NCI-H345 (cell line): ENCODE measurements around the gene RPSA.
"Not testable (repeated sequence)": the region's sequence is repeated elsewhere in the genome, so short reads cannot be mapped to it uniquely, and the experiment has no call there.

ENCODE experiments used
- DNase-seq: peaks from one replicate; lab custom pipeline; 2025; lab: John Stamatoyannopoulos, UW

The RPSA gene

DNA sequence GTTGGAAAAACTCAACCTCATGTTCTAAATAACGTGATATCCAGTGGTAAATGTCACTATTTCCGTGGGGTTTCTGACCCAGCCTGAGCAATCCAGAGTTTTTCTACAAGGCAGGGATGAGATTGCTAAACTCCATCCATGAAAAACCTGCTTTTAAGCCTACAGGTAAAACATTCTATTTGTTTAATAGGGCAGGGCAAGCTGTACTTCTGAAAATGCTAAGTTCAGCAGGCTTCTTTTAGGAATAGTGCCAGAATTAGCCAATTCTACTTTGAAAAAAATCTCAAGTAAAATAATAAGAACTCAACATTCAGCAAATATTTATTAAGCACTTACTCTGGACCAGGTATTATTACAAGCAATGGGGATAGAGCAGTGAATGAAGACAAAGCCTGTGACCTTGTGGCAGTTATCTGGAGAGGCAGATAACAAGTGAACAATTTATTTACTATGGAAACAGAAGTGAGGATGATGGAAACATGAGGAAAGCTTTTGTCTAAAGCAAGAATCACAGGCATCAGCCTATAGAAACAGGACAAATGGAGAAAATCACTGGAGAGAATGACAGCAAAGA, 13.3 kb downstream of the RPSA start:
- no peak for DNase-seq

DNA sequence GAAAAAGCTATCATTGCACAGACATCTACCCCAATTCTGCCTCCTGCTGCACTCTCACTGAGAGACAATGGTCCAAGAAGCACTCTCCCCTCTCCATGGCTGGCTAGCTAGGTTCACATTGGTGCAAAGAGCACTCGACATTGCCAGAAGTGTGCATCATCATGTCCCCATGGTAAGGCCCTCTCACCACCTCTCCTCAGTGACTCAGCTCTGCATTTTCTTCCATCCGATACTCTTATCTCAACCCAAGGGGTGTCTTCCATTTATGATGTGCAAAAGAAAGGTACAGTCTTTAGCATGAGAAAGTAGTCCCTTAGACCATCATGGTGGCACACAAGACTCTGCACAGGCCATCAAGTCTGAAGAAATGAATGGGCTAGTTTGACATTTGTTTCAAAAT, 14.0 kb downstream of the RPSA start:
- DNase-seq = no peak

DNA sequence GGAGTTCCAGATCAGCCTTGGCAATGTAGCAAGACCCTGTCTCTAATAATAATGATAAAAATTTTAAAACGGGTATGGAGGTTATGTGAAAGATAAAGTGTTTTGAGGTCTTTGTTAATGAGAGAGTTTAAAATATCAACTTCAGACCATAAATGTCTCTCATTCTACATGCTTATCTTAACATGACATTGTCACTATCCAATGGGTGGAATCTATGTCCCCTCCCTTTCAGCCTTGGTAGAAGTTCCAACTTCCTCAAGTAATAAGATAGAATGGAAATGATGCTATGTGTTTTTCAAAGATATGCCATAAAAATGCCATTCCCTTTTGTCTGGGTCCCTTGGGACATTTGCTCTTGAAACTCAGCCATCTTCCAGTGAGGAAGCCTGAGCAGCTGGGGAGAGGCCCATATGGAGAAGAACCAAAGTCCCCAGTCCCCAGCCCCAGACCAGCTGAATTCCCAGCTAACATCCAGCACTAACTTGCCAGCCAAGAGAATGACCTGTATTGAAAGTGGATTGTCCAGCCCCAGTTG, 17.0 kb downstream of the RPSA start:
- DNase-seq = no peak

DNA sequence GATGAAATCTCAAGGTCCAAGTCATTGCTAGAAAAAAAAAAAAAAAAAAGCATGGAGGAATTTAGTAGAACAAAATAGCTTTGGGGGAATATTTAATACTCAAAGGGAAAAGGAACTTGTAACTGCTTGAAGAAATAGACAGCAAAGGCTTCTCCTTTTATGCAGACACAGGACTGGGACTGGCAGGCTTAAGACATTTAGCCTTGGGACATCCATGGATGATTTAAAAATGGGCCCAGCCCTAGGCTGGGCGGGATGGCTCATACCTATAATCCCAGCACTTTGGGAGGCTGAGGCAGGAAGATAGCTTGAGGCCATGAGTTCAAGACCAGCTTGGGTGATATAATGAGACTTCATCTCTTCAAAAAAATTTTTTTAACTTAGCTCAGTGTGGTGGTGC, 19.8 kb downstream of the RPSA start:
- no peak for DNase-seq

DNA sequence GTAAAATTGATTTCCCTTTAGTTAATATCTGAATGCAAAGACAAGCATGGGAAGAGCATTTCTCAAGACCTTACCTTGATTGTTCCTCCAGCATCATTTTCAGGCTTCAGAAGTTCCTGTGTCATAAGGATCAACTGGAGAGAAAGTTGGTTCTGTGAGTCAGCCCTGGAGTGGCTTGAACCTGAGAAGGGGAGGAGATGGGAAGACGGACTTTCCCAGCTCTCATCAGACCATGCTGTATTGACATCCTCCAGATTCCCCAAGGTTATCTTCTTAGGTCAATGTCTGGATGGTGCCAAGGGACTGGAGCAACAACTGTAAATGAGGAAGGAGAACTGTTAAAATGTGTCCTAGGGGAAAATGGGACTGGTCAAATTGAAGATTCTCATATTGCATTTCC, 21.0 kb downstream of the RPSA start:
- no peak for DNase-seq

DNA sequence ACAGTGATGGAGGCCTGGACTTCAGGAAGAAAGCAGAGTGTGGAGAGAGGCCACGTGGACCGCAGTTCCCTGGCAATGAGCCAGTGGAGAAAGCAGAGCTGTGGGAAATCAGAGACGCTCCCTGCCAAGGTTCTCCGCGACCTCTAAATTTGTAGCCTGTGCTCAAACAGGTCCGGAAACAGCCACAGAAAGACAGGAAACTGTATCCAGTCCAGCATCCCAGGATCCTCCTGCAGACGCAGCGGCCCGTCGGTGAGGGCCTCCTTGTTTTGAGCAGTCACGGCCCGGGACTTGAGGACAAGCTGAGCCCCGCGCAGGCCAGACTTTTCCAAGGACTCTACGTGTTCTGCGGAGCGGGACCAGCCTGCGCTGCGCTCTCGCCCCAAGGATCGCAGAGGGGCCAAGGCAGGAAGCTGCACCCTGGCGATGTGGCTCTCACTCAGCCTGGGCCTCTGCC, 22.3 kb downstream of the RPSA start:
- no peak for DNase-seq

DNA sequence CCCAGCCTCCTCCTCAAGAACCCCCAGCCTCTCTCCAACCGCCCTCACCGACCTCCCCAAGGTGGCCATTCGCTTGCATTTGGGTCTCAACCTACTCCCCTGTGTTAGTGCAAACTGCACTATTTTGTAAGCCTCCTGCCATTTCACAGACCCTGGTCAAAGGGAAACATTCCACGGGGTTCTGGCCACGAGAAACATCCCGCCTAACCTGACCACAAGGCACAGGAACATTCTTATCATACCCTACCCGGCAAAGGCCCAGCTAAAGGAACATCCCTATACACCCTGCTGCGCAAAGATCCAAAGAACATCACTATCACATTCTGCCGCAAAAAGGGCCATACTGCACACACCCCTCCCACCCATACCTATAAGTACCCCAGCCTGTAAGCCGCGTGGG, 22.9 kb downstream of the RPSA start:
- DNase-seq = no peak

DNA sequence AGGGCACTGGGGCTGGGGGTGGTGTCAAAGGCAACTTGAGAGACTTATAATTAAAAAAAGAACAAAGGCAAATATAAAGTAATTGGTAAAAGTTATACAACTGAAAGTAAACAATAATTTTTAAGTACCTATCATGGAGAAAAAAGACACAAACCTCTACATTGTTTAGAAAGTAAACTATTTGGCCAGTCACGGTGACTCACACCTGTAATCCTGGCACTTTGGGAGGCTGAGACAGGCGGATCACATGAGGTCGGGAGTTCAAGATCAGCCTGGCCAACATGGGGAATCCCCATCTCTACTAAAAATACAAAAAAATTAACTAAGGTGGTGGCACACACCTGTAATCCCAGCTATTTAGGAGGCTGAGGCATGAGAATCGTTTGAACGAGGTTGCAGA, 25.8 kb downstream of the RPSA start:
- DNase-seq = no peak

DNA sequence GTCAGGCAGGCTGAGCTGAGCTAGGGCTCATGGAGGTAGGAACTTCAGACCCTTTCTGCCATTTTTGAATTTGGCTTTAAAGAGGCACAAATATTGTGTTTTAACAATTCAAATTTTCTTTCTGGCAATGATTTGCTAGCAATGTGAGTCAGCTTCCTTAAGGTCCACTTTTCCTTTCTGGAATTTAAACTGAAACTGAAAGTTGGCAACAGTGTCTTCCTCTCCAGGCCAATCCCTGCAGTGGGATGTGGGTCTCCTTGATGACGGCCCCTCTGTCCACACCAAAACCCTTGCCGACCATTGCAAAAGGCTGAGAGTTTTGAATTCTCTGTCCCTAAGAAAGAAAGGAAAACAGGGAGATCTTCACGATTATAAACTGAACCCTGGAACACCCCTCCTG, 27.1 kb downstream of the RPSA start:
- no peak for DNase-seq

DNA sequence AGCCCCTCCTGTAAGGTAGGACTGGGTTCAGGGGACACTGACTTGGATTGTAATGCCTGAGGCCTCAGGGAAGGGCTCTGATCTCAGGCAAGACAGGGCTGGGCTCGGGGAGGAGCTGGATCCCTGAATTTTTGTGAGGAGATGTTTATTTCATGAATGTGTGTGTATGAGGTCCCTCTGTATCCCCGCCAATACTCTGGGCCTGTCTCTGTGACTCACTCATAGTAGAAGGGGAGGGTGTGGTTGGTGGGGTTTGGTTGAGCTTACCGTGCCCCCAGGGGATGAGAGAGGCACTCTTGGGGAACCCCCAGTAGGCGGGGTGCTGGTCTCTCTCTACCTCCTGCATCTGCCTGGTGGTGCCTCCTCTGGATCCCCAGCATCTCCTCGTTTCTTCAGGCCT, 28.1 kb downstream of the RPSA start:
- no peak for DNase-seq

DNA sequence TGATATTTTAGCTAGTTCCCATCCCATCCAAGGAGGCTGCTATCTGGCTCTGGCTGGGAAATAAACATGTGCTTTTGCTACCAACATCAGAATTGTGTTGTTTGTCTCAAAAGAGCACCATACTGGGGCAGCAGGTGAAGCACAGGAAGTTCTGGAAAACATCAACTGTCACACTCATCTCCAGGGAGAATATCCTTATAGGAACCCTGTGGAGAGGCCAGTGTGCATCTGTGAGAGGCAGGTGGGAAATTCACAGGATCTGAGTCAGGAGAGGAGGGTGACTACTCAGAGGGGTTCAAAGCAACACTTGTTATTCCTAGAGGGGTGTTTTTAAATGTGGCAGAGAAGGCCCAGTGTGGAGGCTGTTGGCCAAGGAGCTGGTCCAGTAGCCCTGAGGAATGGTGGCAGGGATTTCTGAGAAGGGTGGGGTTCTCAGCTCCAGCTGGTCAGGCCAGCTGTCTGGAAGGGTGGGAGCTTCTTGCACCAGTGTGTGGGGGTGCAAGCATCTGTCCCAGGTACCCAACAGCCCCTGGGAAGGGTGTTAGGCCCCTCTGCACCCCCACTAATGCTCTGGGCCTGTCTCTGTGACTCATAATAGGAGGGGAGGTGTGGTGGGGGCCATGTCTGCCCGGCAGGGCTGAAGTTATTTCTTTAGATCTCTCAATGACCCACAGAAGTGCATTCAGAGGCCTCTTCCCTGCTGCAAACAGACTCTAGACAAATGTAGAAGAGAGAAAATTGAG, 28.7 kb downstream of the RPSA start:
- DNase-seq = peak; percentile 44

DNA sequence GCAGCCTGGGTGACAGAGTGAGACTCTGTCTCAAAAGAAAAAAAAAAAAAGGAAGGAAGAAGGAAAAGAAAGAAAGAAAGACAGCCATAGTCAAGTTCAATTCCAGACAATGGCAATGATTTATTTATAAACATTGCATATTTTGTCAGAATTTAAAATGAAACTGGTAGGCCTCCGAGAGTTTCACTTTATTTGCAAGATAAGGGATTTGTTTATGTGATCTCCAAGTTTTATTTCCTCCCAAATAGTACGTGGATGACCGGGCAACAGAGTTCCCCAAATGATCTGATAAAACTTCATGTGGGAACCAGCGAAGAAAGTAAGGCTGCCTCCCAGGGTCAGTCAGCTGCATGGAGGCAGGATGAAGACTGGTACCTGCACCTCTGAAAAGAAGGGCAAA, 32.4 kb downstream of the RPSA start:
- no peak for DNase-seq

DNA sequence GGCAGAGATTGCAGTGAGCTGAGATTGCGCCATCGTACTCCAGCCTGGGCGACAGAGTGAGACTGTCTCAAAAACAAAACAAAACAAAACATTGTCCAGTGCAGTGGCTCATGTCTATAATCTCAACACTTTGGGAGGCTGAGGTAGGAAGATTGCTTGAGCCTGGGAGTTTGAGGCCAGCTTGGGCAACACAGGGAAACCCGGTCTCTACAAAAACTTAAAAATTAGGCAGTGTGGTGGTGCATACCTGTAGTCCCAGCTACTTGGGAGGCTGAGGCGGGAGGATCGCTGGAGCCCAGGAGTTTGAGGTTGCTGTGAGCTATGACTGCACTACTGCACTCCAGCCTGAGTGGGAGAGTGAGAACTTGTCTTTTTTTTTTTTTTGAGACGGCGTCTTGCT, 33.8 kb downstream of the RPSA start:
- no peak for DNase-seq

DNA sequence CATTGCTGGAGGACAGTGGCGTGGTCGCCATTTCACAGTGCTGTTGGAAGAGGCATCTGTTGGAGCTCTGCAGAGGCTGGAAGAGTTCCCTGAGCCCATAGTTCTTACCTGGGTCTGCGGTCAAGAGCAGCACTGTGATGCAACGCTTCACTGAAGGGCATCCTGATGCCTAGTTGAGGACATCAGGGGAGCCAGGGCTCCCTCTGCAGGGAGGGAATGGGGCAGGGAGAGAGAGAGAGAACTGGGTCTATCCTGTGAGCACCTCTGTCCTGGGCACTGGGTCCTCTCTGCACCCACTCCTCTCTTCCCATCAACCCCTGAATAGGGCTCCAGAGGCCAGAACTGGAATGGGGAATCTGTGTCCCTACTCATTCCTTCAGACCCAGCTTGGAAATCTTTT, 37.0 kb downstream of the RPSA start:
- no peak for DNase-seq

DNA sequence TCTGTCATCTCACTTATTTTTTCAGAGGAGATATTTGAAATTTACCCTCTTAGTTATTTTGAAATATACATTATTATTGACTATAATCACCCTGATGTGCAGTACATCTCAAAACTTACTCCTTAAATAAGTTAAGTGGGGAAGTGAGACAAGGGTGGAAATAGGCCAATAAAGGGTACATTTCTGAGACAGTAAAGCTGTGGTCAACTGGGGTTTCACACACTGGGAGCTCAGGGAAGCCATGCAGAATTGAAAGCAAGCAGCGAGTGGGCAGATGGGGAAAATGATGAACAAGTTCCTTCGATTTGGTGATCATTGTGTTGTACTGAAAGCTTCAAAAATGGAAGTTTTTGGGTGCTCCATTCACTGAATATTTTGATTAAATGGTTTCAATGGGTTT, 39.4 kb downstream of the RPSA start:
- no peak for DNase-seq

DNA sequence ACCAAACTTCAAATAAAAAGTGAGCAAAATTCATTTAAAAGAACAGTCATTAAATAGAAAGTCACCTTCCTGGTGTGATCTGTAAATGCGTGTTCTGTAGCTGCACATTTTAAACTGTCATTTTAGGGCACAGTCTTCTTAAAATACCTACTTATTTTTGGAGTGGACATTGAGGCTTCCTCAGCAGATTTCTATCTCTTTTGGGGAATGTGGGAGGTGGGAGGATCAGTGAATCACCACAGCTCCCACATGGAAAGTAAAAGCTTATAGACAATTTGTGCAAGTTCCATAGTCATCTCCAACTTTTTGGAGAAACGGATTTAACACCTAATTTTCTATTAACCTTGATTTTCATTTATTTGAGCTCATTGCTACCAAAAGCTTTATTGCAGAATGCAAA, 39.9 kb downstream of the RPSA start:
- DNase-seq = no peak

DNA sequence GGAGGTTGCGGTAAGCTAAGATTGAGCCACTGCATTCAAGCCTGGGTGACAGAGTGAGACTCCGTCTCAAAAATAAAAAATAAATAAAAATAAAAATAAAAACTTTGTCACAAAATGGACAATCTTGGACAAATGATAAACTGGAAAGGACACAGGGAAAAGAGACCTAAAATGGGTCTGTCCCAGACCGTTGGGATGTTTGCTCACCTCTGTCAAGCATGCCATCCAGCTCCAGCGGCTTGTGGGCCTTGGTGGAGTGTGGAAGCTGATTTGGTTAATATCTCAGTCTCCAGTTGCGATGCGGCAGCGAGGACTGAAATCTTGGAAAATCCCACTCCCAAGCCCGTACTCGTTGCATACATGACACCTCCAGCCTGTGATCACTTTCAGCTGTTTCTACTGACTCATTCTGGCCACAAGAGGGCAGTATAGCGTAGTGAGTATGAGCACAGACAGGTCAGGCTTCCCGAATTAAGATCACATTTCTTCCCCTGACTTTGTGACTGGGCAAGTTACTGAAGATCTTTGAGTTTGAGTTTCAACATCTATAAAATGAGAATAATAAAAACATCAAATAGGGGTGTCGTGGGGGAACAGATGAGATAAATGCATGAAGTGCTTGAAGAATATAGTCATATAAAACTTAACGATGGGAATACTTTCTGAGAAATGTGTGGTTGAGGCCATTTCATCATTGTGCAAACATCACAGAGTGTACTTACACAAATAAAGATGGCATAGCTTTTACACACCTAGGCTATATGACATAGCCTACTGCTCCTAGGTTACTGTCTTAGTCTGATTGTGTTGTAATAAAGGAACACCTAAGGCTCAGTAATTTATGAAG, 41.3 kb downstream of the RPSA start:
- DNase-seq = peak; percentile 72

DNA sequence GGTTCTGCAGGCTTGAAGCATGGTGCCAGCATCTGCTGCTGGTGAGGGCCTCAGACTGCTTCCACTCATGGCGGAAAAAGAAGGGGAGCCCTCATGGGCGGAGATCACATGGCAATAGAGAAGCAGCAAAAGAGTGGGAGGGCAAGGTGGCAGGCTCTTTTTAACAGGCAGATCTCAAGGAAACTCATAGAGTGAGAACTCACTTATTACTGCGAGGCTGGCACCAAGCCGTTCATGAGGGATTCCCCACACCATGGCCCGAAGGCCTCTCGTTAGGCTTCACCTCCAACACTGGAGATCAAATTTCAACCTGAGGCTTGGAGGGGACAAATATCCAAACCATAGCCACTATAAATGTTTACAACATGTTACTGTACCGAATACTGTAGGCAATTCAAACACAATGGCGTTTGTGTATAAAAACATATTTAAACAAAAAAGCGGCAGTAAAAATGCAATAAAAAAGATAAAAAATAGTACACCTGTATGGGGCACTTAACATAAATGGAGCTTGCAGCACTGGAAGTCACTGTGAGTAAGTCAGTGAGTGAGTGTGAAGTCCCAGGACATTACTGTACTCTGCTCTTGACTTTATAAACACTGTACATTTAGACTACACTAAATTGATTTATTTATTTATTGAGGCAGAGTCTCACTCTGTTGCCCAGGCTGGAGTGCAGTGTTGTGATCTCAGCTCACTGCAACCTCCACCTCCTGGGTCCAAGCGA, 42.1 kb downstream of the RPSA start:
- no peak for DNase-seq

DNA sequence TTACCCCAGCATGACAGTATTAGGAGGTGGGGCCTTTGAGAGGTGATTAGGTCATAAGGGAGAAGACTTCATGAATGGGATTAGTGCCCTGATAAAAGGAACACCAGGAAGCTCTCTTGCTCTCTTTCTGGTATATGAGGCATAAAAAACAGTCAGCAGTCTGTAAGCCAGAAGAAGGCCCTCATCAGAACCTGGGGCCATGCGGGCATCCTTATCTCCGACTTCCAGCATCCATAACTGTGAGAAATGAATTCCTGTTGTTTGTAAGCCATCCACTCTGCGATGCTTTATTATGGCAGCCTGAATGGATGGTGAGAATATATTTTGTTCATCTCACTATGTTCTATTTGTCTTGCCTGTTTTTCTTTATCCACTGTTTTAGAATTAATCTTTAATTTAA, 43.3 kb downstream of the RPSA start:
- DNase-seq = no peak

DNA sequence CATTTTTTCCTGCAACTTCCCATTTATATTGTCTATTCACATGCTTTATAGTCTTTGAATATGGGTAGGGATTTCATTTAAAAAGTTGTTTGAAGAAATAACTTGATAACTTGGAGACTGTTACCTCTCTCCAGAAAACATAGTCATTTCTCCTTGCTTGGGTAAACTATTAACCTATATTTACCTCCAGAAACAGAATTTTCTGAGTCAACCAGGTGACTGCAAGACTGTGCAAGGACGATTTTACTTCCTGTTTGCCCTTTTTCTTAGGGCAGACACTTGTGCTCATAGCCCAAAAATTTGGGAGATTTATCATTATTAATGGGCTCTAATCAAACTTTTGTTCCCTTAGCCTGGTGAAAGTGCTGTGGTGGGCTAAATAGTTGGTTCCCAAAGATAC, 46.6 kb downstream of the RPSA start:
- no peak for DNase-seq

DNA sequence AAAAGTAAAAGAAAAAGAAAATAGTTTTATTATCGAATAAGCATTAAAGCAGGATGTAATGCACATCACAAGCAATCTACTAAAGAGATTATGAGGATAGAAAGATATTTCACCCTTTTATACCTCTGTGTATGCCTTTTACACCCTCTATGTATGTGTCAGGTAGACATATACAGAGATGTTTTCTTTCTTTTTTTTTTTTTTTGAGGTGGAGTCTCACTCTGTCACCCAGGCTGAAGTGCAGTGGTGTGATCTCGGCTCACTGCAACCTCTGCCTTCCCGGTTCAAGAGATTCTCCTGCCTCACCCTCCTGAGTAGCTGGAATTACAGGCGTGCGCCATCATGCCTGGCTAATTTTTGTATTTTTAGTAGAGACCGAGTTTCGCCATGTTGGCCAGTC, 47.4 kb downstream of the RPSA start:
- not testable (repeated sequence) for DNase-seq

DNA sequence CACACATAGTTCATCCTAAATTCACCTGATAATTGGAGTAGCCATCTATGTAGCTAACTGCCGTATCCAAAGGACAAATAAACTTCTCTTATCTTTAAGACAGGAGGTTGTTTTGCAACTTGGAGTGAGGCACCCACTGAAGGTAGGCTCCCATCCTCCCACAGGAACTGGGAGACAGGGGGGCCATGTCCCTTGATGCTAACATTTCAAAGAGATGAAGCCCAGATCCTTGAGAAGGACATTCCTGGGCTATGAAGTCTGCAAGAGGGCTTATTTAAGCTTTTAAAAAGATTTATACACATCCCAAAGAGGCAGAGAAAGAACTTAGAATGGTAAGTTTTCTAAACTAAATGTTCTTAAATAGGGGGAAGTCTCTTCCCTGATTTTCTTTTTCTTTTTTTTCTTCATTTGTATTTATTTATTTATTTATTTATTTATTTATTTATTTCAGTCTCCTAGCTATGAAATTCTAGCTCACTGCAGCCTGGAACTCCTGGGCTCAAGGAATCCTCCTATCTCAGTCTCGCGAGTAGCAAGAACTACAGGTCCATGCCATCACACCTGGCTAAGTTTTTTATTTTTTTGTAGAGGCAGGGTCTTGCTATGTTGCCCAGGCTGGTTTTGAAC, 48.2 kb downstream of the RPSA start:
- no peak for DNase-seq
